Limb (tissue), 2 donors: Measurements from ENCODE around the gene CCR7.
A peak's percentile ranks its signal among the peaks of the same experiment; 100 is the strongest.

ENCODE experiments used
- DNase-seq, 2 donors: peaks; one replicate each; pipeline ENCODE4 v3.0.0-alpha.2; 2016; ENCODE audit errors: extremely low spot score in 2 of 2

CCR7 gene

GRCh38 chr17:40561871-40562611 lies 3.2 kb downstream of the CCR7 start:
- DNase-seq, result no peak

GRCh38 chr17:40561294-40561870 lies 3.9 kb downstream of the CCR7 start:
- no peak for DNase-seq

DNA sequence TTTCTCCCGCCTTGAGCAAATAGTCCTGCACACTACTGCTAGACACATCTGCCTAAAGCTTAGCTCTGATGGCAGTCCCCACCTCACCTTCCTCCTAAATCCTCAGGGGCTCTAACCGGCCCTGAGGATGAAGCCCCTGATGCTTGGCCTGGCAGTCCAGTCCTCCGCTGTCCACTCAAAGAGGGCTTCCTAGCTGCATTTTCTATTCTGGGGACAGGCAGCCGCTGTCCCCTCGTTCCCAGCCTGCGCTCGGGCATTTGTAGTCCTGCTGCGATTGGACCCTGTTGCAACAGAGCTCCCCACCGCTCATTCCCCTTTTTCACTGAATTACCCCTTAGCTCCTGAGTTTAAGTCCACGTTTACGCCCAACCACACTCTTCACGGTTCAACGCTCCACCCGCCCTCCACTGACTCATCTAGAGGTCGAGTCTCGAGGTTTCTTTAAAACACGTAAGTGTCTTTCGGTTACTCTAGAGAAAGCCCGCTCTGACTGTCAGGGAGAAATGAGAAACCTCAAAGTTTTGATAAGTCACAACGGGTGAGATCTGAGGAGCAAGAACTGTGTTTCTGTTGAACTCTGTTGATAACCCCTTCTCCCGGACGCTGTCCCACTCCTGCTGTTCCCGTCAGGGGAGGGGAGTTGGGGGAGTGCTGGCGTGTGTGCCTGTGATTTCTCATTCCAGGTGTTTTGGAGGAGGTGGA lies 4.5 kb downstream of the CCR7 start:
- peak in 1 of 2 donors; percentile 38 for DNase-seq

- DNase-seq, result peak; percentile 88 to 94
Measured at GRCh38 chr17:40559954-40560591, 5.2 kb downstream of the CCR7 start.

DNA sequence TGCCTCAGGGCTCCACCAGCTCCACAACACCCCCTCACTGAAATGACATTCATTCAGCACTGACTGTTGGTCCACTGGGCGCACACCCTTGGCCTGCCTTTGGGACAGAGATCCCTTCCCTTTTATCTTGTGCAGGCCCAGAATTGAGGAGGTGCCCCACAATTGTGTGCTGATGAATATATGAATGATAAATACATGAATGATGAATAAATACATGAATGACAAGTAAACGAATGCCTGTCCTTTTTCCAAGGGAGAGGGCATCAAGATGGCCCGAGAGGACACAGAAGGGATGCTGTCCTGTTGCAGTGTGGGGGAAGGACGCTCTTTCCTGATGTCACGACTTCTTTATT lies 5.7 kb downstream of the CCR7 start:
- DNase-seq, result no peak

DNA sequence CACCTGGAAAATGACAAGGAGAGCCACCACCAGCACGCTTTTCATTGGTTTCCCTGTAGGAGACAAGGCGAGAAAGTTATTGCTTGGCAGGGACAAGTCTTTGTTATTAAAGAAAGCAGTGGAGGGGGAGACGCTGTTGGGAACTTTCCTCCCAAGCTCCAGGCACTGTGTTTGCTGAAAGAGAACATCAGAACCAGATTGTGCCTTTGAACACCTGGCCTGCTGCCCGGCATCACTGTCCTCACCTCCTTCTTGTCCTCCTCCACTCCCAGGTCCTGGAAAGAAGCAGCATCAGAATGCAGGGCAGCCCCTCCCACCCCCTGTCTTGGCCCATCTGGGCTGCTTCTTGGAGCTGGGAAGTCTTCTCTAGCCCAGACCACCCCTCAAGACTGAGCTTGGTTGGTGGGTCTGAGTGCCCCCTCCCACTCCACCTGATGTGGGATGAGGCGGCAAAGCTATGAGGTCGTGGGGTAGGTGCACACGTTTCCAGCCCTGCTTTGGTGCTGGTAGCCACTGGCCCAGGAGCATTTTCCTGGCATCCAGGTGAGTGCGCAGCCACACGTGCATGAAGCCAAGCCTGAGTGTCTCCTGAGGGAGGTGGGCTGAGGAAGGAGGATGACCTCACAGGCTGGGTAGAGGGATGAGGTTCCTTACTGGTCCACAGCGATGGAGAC lies 6.2 kb downstream of the CCR7 start:
- peak; percentile 37 to 40 for DNase-seq

DNA sequence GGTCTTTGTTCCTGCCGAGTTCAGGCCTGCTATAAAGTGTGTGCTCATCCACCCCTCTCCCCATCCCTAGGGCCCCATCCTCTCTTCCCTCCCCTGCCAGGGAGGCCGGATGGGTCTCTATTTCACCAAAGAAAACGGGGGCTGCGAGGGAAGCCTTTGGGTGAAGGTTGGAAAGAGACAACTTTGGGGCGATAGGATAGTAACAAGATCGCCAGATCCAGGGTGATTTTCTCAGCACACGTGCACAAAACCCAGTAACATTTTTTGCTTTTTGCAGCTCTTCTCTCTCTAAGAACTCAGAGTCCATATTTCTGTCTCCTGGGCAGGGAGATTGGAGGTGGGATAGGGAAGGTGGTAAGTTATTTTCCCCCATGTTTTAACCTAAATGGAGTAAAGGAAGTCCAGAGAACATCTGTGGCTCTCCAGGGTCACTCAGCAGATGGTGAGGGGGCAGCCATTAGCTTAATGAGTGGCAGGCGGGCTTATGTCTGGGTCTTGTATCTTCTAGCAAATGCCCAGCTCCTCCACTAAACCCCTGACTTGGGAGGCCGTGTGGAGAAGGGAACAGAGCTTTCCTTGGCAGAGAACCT lies 6.9 kb downstream of the CCR7 start:
- DNase-seq, result peak in 1 of 2 donors; percentile 36

DNA sequence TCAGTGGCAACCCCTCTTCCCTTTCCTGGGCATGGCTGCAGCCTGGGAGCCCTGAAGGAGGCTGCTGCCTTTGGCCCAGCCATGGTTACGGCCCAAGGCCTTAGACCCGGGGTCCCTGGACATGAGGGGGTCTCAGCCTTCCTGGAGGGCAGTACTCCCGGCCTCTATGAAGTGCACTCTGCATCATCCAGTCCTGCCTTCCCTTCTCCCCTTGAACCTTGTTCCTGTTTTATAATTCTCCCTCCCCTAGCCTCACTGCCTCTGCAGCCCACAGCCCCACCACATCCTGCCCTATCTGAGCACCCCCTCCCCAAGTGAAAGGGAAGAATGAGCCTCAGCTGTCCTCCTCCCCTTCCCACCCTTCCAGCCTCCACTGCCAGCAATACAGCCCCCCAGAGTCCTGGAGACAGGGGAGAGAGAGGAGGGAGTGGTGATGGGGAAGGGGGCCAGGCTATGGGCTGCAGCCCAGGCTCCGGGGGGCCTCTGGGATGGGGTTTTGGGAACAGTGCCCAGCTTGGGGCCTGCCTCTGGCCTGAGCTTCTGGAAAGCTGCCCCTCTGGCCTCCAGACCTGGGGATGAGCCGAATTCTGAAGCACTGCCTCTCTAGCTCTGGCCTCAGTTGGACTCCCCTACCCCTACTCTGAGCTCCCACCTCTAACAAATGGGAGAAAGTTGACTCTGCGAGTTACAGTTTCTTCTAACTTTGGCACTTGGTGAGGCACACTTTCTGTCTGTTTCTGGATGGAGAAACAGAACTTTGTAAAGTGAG lies 7.6 kb downstream of the CCR7 start:
- DNase-seq, result peak; percentile 51 to 73

DNA sequence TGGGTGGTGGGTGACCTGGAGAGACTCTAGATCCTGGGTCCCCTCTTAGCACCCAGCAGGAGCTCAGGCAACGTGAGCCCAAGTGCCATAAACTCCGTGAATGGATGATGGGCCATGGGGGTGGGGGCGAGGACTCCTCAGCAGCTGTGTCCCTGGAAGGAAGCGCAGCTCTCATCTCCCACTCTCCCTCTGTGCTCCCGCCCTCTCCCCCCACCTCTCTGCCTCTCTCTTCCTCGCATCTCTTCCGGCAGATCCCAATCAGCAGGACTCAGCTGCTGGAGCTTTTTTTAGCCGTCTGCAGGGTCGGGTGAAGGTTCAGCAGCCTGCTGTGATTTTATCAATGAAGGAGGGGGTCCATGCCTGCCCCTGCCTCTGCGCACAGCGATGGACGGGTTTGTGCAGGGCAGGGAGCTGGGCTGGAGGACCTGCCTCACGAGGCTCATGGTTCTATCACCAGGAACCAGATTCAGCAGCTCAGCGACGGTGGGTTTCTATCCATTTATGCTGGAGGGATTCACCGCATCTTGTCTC lies 8.3 kb downstream of the CCR7 start:
- peak; percentile 69 to 72 for DNase-seq

DNA sequence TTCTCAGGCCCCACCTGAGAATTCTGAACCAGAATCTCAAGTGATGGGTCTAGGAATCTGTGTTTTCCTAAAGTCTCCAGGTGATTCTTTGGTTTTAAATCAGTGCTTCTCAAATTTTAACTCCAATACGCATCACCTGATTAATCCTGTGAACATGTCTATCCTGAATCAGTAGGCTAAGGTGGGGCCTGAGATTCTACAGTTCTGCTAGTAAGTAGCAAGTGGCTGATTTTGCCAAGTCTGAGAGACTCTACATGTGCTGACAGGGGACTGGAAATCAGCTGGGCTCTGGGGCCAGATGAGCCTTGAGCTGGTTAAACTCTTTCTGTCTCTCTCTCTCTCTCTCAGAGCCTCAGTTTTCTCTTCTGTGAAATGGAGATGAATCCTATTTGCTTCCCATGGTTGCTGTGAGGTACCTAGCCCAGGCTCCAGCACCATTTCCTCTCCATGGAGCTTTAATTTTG lies 9.0 kb downstream of the CCR7 start:
- DNase-seq, result no peak

GRCh38 chr17:40555296-40556190 lies 9.7 kb downstream of the CCR7 start:
- DNase-seq, result no peak

- peak in 1 of 2 donors; percentile 17 for DNase-seq
Measured at GRCh38 chr17:40554646-40555295, 10.5 kb downstream of the CCR7 start.

DNA sequence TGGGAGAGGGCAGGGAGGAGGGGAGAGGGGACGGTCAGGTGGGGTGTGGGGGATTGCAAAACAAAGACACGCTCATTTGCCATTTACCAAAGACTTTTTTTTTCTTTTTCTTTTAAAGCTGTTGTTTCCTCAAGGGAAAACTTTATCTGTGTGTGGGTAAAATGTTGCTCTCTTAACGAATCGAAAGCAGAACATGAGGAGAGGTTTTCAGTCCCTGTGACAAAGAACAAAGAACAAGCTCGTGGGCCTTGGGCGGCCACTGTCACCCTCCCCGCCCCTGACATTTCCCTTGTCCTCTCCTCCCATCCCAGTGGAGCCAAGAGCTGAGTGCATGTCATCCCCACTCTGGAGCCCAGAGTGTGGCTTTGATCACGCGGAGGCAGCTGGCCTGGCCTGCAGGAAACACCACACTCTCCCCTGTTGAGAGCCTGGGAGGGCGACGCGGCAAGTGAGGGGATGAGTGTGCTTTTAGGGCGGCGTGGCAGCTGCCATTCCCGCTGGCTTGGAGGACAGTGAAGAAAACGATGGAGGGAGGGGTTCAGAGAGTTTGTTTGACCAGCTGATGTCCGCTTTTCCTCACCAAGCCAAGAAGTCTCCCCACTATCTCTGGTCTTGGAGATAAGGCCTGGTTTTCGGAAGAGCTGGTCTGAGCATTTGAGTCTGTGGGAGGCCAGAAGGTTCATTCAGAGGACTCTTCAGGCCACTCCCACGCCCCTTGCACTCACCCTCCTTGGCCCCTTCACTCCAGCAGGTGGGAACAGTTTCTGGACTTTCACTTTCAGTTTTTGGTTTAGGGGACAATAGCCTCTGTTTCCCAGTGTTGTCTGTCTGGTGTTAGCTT lies 11.4 kb downstream of the CCR7 start:
- DNase-seq, result peak in 1 of 2 donors; percentile 38

DNA sequence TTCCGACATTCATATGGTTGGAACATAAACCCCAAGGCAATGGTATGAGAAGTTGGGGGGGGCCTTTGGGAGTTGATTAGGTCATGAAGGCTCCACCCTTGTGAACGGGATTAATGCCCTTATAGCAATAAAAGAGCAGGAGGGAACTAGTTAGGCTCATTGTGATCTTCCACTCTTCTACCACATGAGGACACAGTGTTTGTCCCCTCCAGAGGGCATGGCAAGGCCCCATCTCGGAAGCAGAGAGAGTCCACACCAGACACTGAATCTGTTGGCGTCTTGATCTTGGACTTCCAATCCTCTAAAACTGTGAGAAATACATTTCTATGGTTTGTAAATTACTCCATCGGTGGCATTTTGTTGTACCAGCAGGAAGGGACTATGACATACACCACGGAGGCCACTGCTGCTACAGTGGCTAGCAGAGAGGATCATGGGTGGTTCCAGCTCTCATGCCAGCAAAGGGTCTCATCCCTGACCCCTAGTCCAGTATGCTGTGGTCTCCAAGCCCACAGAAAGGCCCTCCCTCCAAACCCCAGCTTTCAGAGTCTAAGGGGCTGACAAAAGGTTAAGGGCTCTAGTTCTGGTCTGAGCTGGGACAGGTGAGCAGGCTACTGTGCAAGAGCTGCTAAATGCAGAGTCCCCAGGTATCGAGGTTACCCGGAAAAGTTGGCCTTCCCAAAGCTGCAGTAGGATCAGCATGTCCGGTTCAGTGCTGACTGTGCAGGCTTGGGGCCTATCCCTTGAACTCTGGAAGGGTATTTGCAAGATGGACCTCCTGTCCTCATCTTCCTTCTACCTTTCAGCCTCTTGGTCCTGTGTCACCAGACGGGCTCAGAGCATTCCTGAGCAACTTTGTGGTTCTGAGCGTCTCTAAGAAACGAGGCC lies 12.2 kb downstream of the CCR7 start:
- DNase-seq, result peak in 1 of 2 donors; percentile 26

DNA sequence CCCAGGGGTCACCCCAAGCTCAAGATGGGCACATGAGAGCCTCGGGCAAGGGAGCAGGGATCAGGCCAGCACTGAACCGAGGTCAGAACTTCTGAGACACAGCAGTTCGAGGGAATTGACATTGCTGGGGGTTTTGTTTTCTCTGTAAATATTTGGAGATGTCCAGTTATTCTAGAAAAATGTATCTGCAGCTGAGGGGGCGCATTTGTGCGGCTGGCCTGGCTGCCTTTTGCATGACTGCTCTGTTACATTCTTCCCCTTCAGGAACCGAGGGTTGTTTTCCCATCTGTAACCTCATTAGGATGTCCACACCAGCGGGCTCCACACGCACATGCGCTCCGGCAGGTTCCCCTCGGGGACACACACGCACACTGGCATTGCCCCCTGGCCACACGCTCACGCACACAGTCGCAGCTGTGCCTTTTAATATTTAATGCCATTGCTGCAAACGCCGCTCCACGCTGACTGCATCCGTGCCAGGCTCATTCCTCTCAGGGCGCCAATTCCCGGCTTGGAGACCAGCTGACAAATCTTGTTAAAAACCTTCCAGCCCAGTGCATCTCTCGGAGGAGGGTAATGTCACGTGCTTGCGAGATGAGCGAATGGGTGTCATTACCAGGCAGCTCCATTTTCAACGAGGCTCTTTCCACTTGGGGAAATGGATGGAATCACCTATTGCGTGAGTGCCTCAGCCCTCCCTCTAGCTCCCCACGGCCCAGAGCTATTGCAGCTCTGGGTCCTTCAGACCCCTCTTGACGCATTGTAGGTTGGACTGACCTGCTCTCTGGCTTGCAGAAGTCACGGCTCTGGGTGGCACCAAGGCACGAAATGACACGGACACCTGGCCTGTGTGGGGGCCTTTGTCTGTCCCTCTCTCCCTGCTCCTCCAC lies 13.1 kb downstream of the CCR7 start:
- peak in 1 of 2 donors; percentile 73 for DNase-seq
